ENCODE data around the gene ZNF385C. TPM values are rescaled to one million over a fixed set of nuclear protein-coding genes. Genes with fewer than 3 reads are reported as not detected.

The ZNF385C gene
- total and polyA plus RNA-seq, 9 donors: 2.8 to 10.0 (median 7.6) TPM

GRCh38 chr17:42094375-42095069, 3.8 kb downstream of the ZNF385C start:
- H3K4me3 ChIP-seq (ENCODE audit: low read length): no peak overlapping the region
- H3K36me3 ChIP-seq (ENCODE audit: control insufficient read depth, insufficient read depth, low read length): no peaks in the 10 kb centered on the region
- no peak for DNase-seq
- no peaks in the 10 kb centered on the region for H3K9me3 ChIP-seq (replicated peaks; ENCODE audit: control insufficient read depth, low read depth, low read length)
- H3K4me1 ChIP-seq (ENCODE audit: control insufficient read depth, insufficient read depth, low read length): peaks cover 28% of the 10 kb centered on the region
- H3K27me3 ChIP-seq (ENCODE audit: control insufficient read depth, insufficient read depth, low read length): peaks cover 29% of the 10 kb centered on the region
- WGBS (ENCODE audit: insufficient coverage): 75% methylated on average over 8 of the region's 12 CpGs
- H3K27ac ChIP-seq (ENCODE audit: low read length): no peak overlapping the region

GRCh38 chr17:42092939-42093338, 5.3 kb downstream of the ZNF385C start:
- peaks cover 16% of the 10 kb centered on the region for H3K4me1 ChIP-seq (ENCODE audit: control insufficient read depth, insufficient read depth, low read length)
- no peaks in the 10 kb centered on the region for H3K36me3 ChIP-seq (ENCODE audit: control insufficient read depth, insufficient read depth, low read length)
- H3K9me3 ChIP-seq (replicated peaks; ENCODE audit: control insufficient read depth, low read depth, low read length): no peaks in the 10 kb centered on the region
- no peak overlapping the region for H3K27ac ChIP-seq (ENCODE audit: low read length)
- DNase-seq: no peak
- WGBS (ENCODE audit: insufficient coverage): no CpG with 5 or more reads among the region's 6 CpGs
- no peak overlapping the region for H3K4me3 ChIP-seq (ENCODE audit: low read length)
- H3K27me3 ChIP-seq (ENCODE audit: control insufficient read depth, insufficient read depth, low read length): peaks cover 29% of the 10 kb centered on the region

- Histone ChIP-seq H3K27me3 (ENCODE audit: control insufficient read depth, insufficient read depth, low read length) (peaks cover 12% of the 10 kb centered on the region), H3K9me3 (replicated peaks; ENCODE audit: control insufficient read depth, low read depth, low read length) (no peaks in the 10 kb centered on the region), H3K36me3 (ENCODE audit: control insufficient read depth, insufficient read depth, low read length) (no peaks in the 10 kb centered on the region), H3K4me1 (ENCODE audit: control insufficient read depth, insufficient read depth, low read length) (peaks cover 10% of the 10 kb centered on the region), H3K27ac (ENCODE audit: low read length) (no peak overlapping the region), H3K4me3 (ENCODE audit: low read length) (no peak overlapping the region)
- 54% methylated on average over 2 of the region's 8 CpGs for WGBS (ENCODE audit: insufficient coverage)
- DNase-seq: no peak
Measured at GRCh38 chr17:42090964-42091790, 7.1 kb downstream of the ZNF385C start.

GRCh38 chr17:42088736-42089135, 9.5 kb downstream of the ZNF385C start:
- peaks cover 10% of the 10 kb centered on the region for H3K4me1 ChIP-seq (ENCODE audit: control insufficient read depth, insufficient read depth, low read length)
- DNase-seq: no peak
- WGBS (ENCODE audit: insufficient coverage): 83% methylated on average over 7 of the region's 8 CpGs
- H3K27me3 ChIP-seq (ENCODE audit: control insufficient read depth, insufficient read depth, low read length): peaks cover 7% of the 10 kb centered on the region
- no peak overlapping the region for H3K4me3 ChIP-seq (ENCODE audit: low read length)
- no peaks in the 10 kb centered on the region for H3K36me3 ChIP-seq (ENCODE audit: control insufficient read depth, insufficient read depth, low read length)
- H3K27ac ChIP-seq (ENCODE audit: low read length): no peak overlapping the region
- H3K9me3 ChIP-seq (replicated peaks; ENCODE audit: control insufficient read depth, low read depth, low read length): no peaks in the 10 kb centered on the region

GRCh38 chr17:42087736-42088705, 10.3 kb downstream of the ZNF385C start:
- no peak overlapping the region for H3K4me3 ChIP-seq (ENCODE audit: low read length)
- WGBS (ENCODE audit: insufficient coverage): 58% methylated on average over 8 of the region's 20 CpGs
- H3K27ac ChIP-seq (ENCODE audit: low read length): no peak overlapping the region
- H3K36me3 ChIP-seq (ENCODE audit: control insufficient read depth, insufficient read depth, low read length): no peaks in the 10 kb centered on the region
- no peak for DNase-seq
- peaks cover 7% of the 10 kb centered on the region for H3K27me3 ChIP-seq (ENCODE audit: control insufficient read depth, insufficient read depth, low read length)
- H3K9me3 ChIP-seq (replicated peaks; ENCODE audit: control insufficient read depth, low read depth, low read length): no peaks in the 10 kb centered on the region
- peaks cover 10% of the 10 kb centered on the region for H3K4me1 ChIP-seq (ENCODE audit: control insufficient read depth, insufficient read depth, low read length)

GRCh38 chr17:42087042-42087701, 11.1 kb downstream of the ZNF385C start:
- Histone ChIP-seq H3K4me1 (ENCODE audit: control insufficient read depth, insufficient read depth, low read length) (peaks cover 4% of the 10 kb centered on the region), H3K36me3 (ENCODE audit: control insufficient read depth, insufficient read depth, low read length) (no peaks in the 10 kb centered on the region), H3K9me3 (replicated peaks; ENCODE audit: control insufficient read depth, low read depth, low read length) (no peaks in the 10 kb centered on the region), H3K4me3 (ENCODE audit: low read length) (no peak overlapping the region), H3K27ac (ENCODE audit: low read length) (no peak overlapping the region), H3K27me3 (ENCODE audit: control insufficient read depth, insufficient read depth, low read length) (peaks cover 7% of the 10 kb centered on the region)
- WGBS (ENCODE audit: insufficient coverage): 27% methylated on average over 3 of the region's 7 CpGs
- no peak for DNase-seq

- H3K27ac ChIP-seq (ENCODE audit: low read length): no peak overlapping the region
- no peaks in the 10 kb centered on the region for H3K36me3 ChIP-seq (ENCODE audit: control insufficient read depth, insufficient read depth, low read length)
- peaks cover 2% of the 10 kb centered on the region for H3K27me3 ChIP-seq (ENCODE audit: control insufficient read depth, insufficient read depth, low read length)
- WGBS (ENCODE audit: insufficient coverage): 69% methylated on average over 8 of the region's 9 CpGs
- H3K9me3 ChIP-seq (replicated peaks; ENCODE audit: control insufficient read depth, low read depth, low read length): no peaks in the 10 kb centered on the region
- peaks cover 17% of the 10 kb centered on the region for H3K4me1 ChIP-seq (ENCODE audit: control insufficient read depth, insufficient read depth, low read length)
- no peak for DNase-seq
- H3K4me3 ChIP-seq (ENCODE audit: low read length): no peak overlapping the region
Measured at GRCh38 chr17:42081516-42082129, 16.6 kb downstream of the ZNF385C start.

- no peaks in the 10 kb centered on the region for H3K36me3 ChIP-seq (ENCODE audit: control insufficient read depth, insufficient read depth, low read length)
- H3K4me1 ChIP-seq (ENCODE audit: control insufficient read depth, insufficient read depth, low read length): peaks cover 17% of the 10 kb centered on the region
- WGBS (ENCODE audit: insufficient coverage): no CpG with 5 or more reads among the region's 2 CpGs
- no peak overlapping the region for H3K4me3 ChIP-seq (ENCODE audit: low read length)
- DNase-seq: no peak
- H3K27ac ChIP-seq (ENCODE audit: low read length): no peak overlapping the region
- H3K27me3 ChIP-seq (ENCODE audit: control insufficient read depth, insufficient read depth, low read length): peaks cover 2% of the 10 kb centered on the region
- H3K9me3 ChIP-seq (replicated peaks; ENCODE audit: control insufficient read depth, low read depth, low read length): no peaks in the 10 kb centered on the region
Measured at GRCh38 chr17:42079541-42079940, 18.7 kb downstream of the ZNF385C start.

- no peaks in the 10 kb centered on the region for H3K36me3 ChIP-seq (ENCODE audit: control insufficient read depth, insufficient read depth, low read length)
- DNase-seq: no peak
- peaks cover 4% of the 10 kb centered on the region for H3K27me3 ChIP-seq (ENCODE audit: control insufficient read depth, insufficient read depth, low read length)
- no peak overlapping the region for H3K27ac ChIP-seq (ENCODE audit: low read length)
- no peak overlapping the region for H3K4me3 ChIP-seq (ENCODE audit: low read length)
- peaks cover 17% of the 10 kb centered on the region for H3K4me1 ChIP-seq (ENCODE audit: control insufficient read depth, insufficient read depth, low read length)
- no peaks in the 10 kb centered on the region for H3K9me3 ChIP-seq (replicated peaks; ENCODE audit: control insufficient read depth, low read depth, low read length)
- 22% methylated on average over 3 of the region's 8 CpGs for WGBS (ENCODE audit: insufficient coverage)
Measured at GRCh38 chr17:42078396-42079043, 19.8 kb downstream of the ZNF385C start.
